PC-9 (cell line): ENCODE data around the gene ZNF407. TPM values are rescaled to one million over a fixed set of nuclear protein-coding genes. Genes with fewer than 3 reads are reported as not detected.

ENCODE experiments used
- BruUV-seq: library from RNA; stranded (reverse); fragments of 400-500 nt; replicated peaks from 2 replicates; lab custom pipeline; 2021; lab: Mats Ljungman, UMichigan
- CTCF ChIA-PET: fragments of 300-600 bp; sonication (Branson Sonifier 250); formaldehyde crosslinking; loops from one replicate; lab custom pipeline; 2022; ENCODE audit warnings: antibody characterized with exemption; lab: Charles Lee
- POLR2A ChIA-PET: fragments of 300-600 bp; sonication (Branson Sonifier 250); formaldehyde crosslinking; loops from one replicate; lab custom pipeline; 2022; ENCODE audit warnings: antibody characterized with exemption; ENCODE audit not compliant: unreplicated experiment; lab: Charles Lee
- DNase-seq, 2 experiments: peaks; one replicate each; pipeline versions ENCODE4 v3.0.0 to v3.0.0-alpha.2; 2015 to 2022; ENCODE audit warnings: mixed read lengths in 1 of 2
- H2AFZ ChIP-seq: fragments of 200-600 bp; sonication (generic); 2 replicates; pipeline ENCODE4 v1.8.1; 2017; ENCODE audit warnings: antibody characterized with exemption
- H3F3A ChIP-seq: fragments of 200-600 bp; sonication (generic); 2 replicates; pipeline ENCODE4 v1.8.1; 2017; ENCODE audit warnings: antibody characterized with exemption, mild to moderate bottlenecking, low read depth; ENCODE audit not compliant: insufficient read depth
- H3K27ac ChIP-seq: fragments of 200-600 bp; sonication (generic); 2 replicates; pipeline ENCODE4 v1.6.1; 2016; ENCODE audit warnings: mixed run types
- H3K27me3 ChIP-seq: fragments of 200-600 bp; sonication (generic); 2 replicates; pipeline ENCODE4 v1.6.1; 2016; ENCODE audit warnings: low read depth, mixed run types; ENCODE audit not compliant: insufficient read depth
- H3K36me3 ChIP-seq: fragments of 200-600 bp; sonication (generic); 2 replicates; pipeline ENCODE4 v1.6.1; 2016; ENCODE audit warnings: low read depth, mixed run types
- H3K4me1 ChIP-seq: fragments of 200-600 bp; sonication (generic); replicated peaks from 2 replicates; pipeline ENCODE4 v1.6.1; 2016; ENCODE audit warnings: mixed run types; ENCODE audit not compliant: insufficient read depth
- H3K4me2 ChIP-seq: fragments of 200-600 bp; sonication (generic); 2 replicates; pipeline ENCODE4 v1.6.1; 2017; ENCODE audit warnings: mixed run types
- H3K4me3 ChIP-seq: fragments of 200-600 bp; sonication (generic); 2 replicates; pipeline ENCODE4 v1.6.1; 2016; ENCODE audit warnings: mixed run types
- H3K79me2 ChIP-seq: fragments of 200-600 bp; sonication (generic); 2 replicates; pipeline ENCODE4 v1.6.1; 2017; ENCODE audit warnings: low read depth, mixed run types
- H3K9me2 ChIP-seq: fragments of 200-600 bp; sonication (generic); 2 replicates; pipeline ENCODE4 v1.8.1; 2017; ENCODE audit warnings: mild to moderate bottlenecking; ENCODE audit not compliant: insufficient read depth
- H3K9me3 ChIP-seq: fragments of 200-600 bp; sonication (generic); 2 replicates; pipeline ENCODE4 v1.8.1; 2016; ENCODE audit warnings: low read depth; ENCODE audit not compliant: insufficient read depth
- H4K20me1 ChIP-seq: fragments of 200-600 bp; sonication (generic); 2 replicates; pipeline ENCODE4 v1.8.1; 2017; ENCODE audit not compliant: insufficient read depth
- CTCF ChIP-seq: fragments of 200-600 bp; sonication (generic); conservative IDR thresholded peaks from 2 replicates; pipeline ENCODE4 v1.6.1; 2017; ENCODE audit warnings: mixed run types, antibody characterized with exemption, mild to moderate bottlenecking, moderate library complexity
- EZH2 ChIP-seq: fragments of 200-600 bp; sonication (generic); IDR thresholded peaks from 2 replicates; pipeline ENCODE4 v1.8.0; 2017; ENCODE audit warnings: antibody characterized with exemption, low read depth
- intact Hi-C: fragments of 100-400 bp; cut with micrococcal nuclease; formaldehyde crosslinking; loops from one replicate; pipeline ENCODE4 v1.10.0; 2022; ENCODE audit not compliant: unreplicated experiment
- total RNA-seq: library from RNA; stranded (reverse); gene quantifications from 2 replicates; pipeline ENCODE4 v1.2.3, GENCODE V29; 2021

The ZNF407 gene
- total RNA-seq, 1 experiment from 2014 or later = 13.4 TPM

- Histone ChIP-seq H4K20me1 (no peaks in the 10 kb centered on the region), H3K27ac (no peak overlapping the region), H3K79me2 (no peaks in the 10 kb centered on the region), H3K4me1 (peaks cover 7% of the 10 kb centered on the region), H2AFZ (no peak overlapping the region), H3K4me2 (no peak overlapping the region), H3K4me3 (no peak overlapping the region), H3K27me3 (0 out of 2 replicates have a peak, but pooled peaks cover 4% of the 10 kb centered on the region), H3K9me2 (no peaks in the 10 kb centered on the region), H3K9me3 (peaks cover 7% of the 10 kb centered on the region), H3F3A (peaks cover 3% of the 10 kb centered on the region; the same call in 1 of the 2 replicates), H3K36me3 (no peaks in the 10 kb centered on the region)
- ChIA-PET POLR2A (no interaction called here), CTCF (no interaction called here)
- intact Hi-C loops = no loop called here
- BruUV-seq = no TSS peak
- no peak for DNase-seq
- TF ChIP-seq CTCF (no peak), EZH2 (no peak)
Measured at GRCh38 chr18:75076286-75076685, 478.6 kb downstream of the ZNF407 start.

- peaks cover 4% of the 10 kb centered on the region; the same call in 1 of the 2 replicates for H3F3A ChIP-seq
- H3K4me3 ChIP-seq = no peak overlapping the region
- no peak for DNase-seq
- no peaks in the 10 kb centered on the region for H4K20me1 ChIP-seq
- H3K36me3 ChIP-seq = no peaks in the 10 kb centered on the region
- no TSS peak for BruUV-seq
- H2AFZ ChIP-seq = no peak overlapping the region
- ChIA-PET POLR2A (no interaction called here), CTCF (no interaction called here)
- peaks cover 7% of the 10 kb centered on the region for H3K9me3 ChIP-seq
- no peak overlapping the region for H3K27ac ChIP-seq
- 0 out of 2 replicates have a peak, but pooled peaks cover 7% of the 10 kb centered on the region for H3K27me3 ChIP-seq
- intact Hi-C loops = no loop called here
- no peaks in the 10 kb centered on the region for H3K9me2 ChIP-seq
- no peak overlapping the region for H3K4me2 ChIP-seq
- no peaks in the 10 kb centered on the region for H3K79me2 ChIP-seq
- H3K4me1 ChIP-seq = no peaks in the 10 kb centered on the region
- TF ChIP-seq EZH2 (no peak), CTCF (no peak)
Measured at GRCh38 chr18:75081486-75081885, 483.8 kb downstream of the ZNF407 start.

- peaks cover 3% of the 10 kb centered on the region for H3K9me3 ChIP-seq
- DNase-seq = no peak
- intact Hi-C loops = no loop called here
- H4K20me1 ChIP-seq = no peaks in the 10 kb centered on the region
- TF ChIP-seq EZH2 = no peak
- no peak for TF ChIP-seq CTCF
- no peak overlapping the region for H3K27ac ChIP-seq
- no peaks in the 10 kb centered on the region for H3K79me2 ChIP-seq
- H3K27me3 ChIP-seq = 0 out of 2 replicates have a peak, but pooled peaks cover 7% of the 10 kb centered on the region
- no peak overlapping the region for H2AFZ ChIP-seq
- BruUV-seq = no TSS peak
- H3K4me2 ChIP-seq = no peak overlapping the region
- H3K36me3 ChIP-seq = no peaks in the 10 kb centered on the region
- no peaks in the 10 kb centered on the region for H3K9me2 ChIP-seq
- H3K4me3 ChIP-seq = no peak overlapping the region
- H3F3A ChIP-seq = peaks cover 8% of the 10 kb centered on the region; the same call in 1 of the 2 replicates
- H3K4me1 ChIP-seq = no peaks in the 10 kb centered on the region
- POLR2A ChIA-PET = no interaction called here
- CTCF ChIA-PET = no interaction called here
Measured at GRCh38 chr18:75083131-75083530, 485.5 kb downstream of the ZNF407 start.
